ENCODE measurements around the gene CHFR.
"Not testable (repeated sequence)": the region's sequence is repeated elsewhere in the genome, so short reads cannot be mapped to it uniquely, and the experiment has no call there.

Gene CHFR

GRCh38 chr12:132801741-132802140 lies 85.7 kb downstream of the CHFR start:
- peaks cover 65% of the 10 kb centered on the region for H3K36me3 ChIP-seq (ENCODE audit: control insufficient read depth, low read depth, low read length)
- no peak overlapping the region for H3K4me3 ChIP-seq (ENCODE audit: low read length)
- no peaks in the 10 kb centered on the region for H3K4me1 ChIP-seq (ENCODE audit: control insufficient read depth, low read depth, low read length)
- H3K27ac ChIP-seq (ENCODE audit: low read length), result no peak overlapping the region
- no peaks in the 10 kb centered on the region for H3K9me3 ChIP-seq (ENCODE audit: control insufficient read depth, low read depth, low read length)
- no peaks in the 10 kb centered on the region for H3K27me3 ChIP-seq (ENCODE audit: control insufficient read depth, insufficient read depth, low read length)
- no peak overlapping the region for H3K9ac ChIP-seq (ENCODE audit: low read length)

GRCh38 chr12:132798836-132799235 lies 88.6 kb downstream of the CHFR start:
- no peaks in the 10 kb centered on the region for H3K9me3 ChIP-seq (ENCODE audit: control insufficient read depth, low read depth, low read length)
- peaks cover 72% of the 10 kb centered on the region for H3K36me3 ChIP-seq (ENCODE audit: control insufficient read depth, low read depth, low read length)

GRCh38 chr12:132797820-132798570 lies 89.4 kb downstream of the CHFR start:
- Histone ChIP-seq H3K36me3 (ENCODE audit: control insufficient read depth, low read depth, low read length) (peaks cover 71% of the 10 kb centered on the region), H3K9ac (ENCODE audit: low read length) (no peak overlapping the region), H3K27me3 (ENCODE audit: control insufficient read depth, insufficient read depth, low read length) (no peaks in the 10 kb centered on the region), H3K4me1 (ENCODE audit: control insufficient read depth, low read depth, low read length) (no peaks in the 10 kb centered on the region), H3K4me3 (ENCODE audit: low read length) (no peak overlapping the region), H3K27ac (ENCODE audit: low read length) (no peak overlapping the region), H3K9me3 (ENCODE audit: control insufficient read depth, low read depth, low read length) (no peaks in the 10 kb centered on the region)

More at GRCh38 chr12:132798836-132799235, 88.6 kb downstream of the CHFR start:
- no peaks in the 10 kb centered on the region for H3K27me3 ChIP-seq (ENCODE audit: control insufficient read depth, insufficient read depth, low read length)
- no peaks in the 10 kb centered on the region for H3K4me1 ChIP-seq (ENCODE audit: control insufficient read depth, low read depth, low read length)
- no peak overlapping the region for H3K27ac ChIP-seq (ENCODE audit: low read length)
- no peak overlapping the region for H3K4me3 ChIP-seq (ENCODE audit: low read length)
- no peak overlapping the region for H3K9ac ChIP-seq (ENCODE audit: low read length)

- no peak overlapping the region for H3K4me3 ChIP-seq (ENCODE audit: low read length)
- no peak overlapping the region for H3K27ac ChIP-seq (ENCODE audit: low read length)
- H3K4me1 ChIP-seq (ENCODE audit: control insufficient read depth, low read depth, low read length), result no peaks in the 10 kb centered on the region
- H3K27me3 ChIP-seq (ENCODE audit: control insufficient read depth, insufficient read depth, low read length), result no peaks in the 10 kb centered on the region
- peaks cover 62% of the 10 kb centered on the region for H3K36me3 ChIP-seq (ENCODE audit: control insufficient read depth, low read depth, low read length)
- H3K9me3 ChIP-seq (ENCODE audit: control insufficient read depth, low read depth, low read length), result no peaks in the 10 kb centered on the region
- no peak overlapping the region for H3K9ac ChIP-seq (ENCODE audit: low read length)
Observed at GRCh38 chr12:132795847-132796246, 91.6 kb downstream of the CHFR start.

- H3K27me3 ChIP-seq (ENCODE audit: control insufficient read depth, insufficient read depth, low read length); H3K4me1 ChIP-seq (ENCODE audit: control insufficient read depth, low read depth, low read length); H3K4me3 ChIP-seq (ENCODE audit: low read length); H3K27ac ChIP-seq (ENCODE audit: low read length); H3K9ac ChIP-seq (ENCODE audit: low read length); H3K9me3 ChIP-seq (ENCODE audit: control insufficient read depth, low read depth, low read length): not testable (repeated sequence)
- H3K36me3 ChIP-seq (ENCODE audit: control insufficient read depth, low read depth, low read length), result peaks cover 43% of the 10 kb centered on the region
Observed at GRCh38 chr12:132791940-132792339, 95.5 kb downstream of the CHFR start.

GRCh38 chr12:132789099-132789471 lies 98.3 kb downstream of the CHFR start:
- no peak overlapping the region for H3K9ac ChIP-seq (ENCODE audit: low read length)
- no peaks in the 10 kb centered on the region for H3K9me3 ChIP-seq (ENCODE audit: control insufficient read depth, low read depth, low read length)
- no peak overlapping the region for H3K27ac ChIP-seq (ENCODE audit: low read length)
- H3K36me3 ChIP-seq (ENCODE audit: control insufficient read depth, low read depth, low read length), result peaks cover 35% of the 10 kb centered on the region
- no peaks in the 10 kb centered on the region for H3K4me1 ChIP-seq (ENCODE audit: control insufficient read depth, low read depth, low read length)
- H3K4me3 ChIP-seq (ENCODE audit: low read length), result no peak overlapping the region
- no peaks in the 10 kb centered on the region for H3K27me3 ChIP-seq (ENCODE audit: control insufficient read depth, insufficient read depth, low read length)

GRCh38 chr12:132788375-132789098 lies 98.9 kb downstream of the CHFR start:
- Histone ChIP-seq H3K36me3 (ENCODE audit: control insufficient read depth, low read depth, low read length) (peaks cover 35% of the 10 kb centered on the region), H3K4me3 (ENCODE audit: low read length) (no peak overlapping the region), H3K9me3 (ENCODE audit: control insufficient read depth, low read depth, low read length) (no peaks in the 10 kb centered on the region), H3K9ac (ENCODE audit: low read length) (no peak overlapping the region), H3K27ac (ENCODE audit: low read length) (no peak overlapping the region), H3K27me3 (ENCODE audit: control insufficient read depth, insufficient read depth, low read length) (no peaks in the 10 kb centered on the region), H3K4me1 (ENCODE audit: control insufficient read depth, low read depth, low read length) (no peaks in the 10 kb centered on the region)

- Histone ChIP-seq H3K4me1 (ENCODE audit: control insufficient read depth, low read depth, low read length) (no peaks in the 10 kb centered on the region), H3K27me3 (ENCODE audit: control insufficient read depth, insufficient read depth, low read length) (no peaks in the 10 kb centered on the region), H3K9me3 (ENCODE audit: control insufficient read depth, low read depth, low read length) (no peaks in the 10 kb centered on the region), H3K4me3 (ENCODE audit: low read length) (no peak overlapping the region), H3K27ac (ENCODE audit: low read length) (no peak overlapping the region), H3K36me3 (ENCODE audit: control insufficient read depth, low read depth, low read length) (peaks cover 39% of the 10 kb centered on the region), H3K9ac (ENCODE audit: low read length) (no peak overlapping the region)
Observed at GRCh38 chr12:132787877-132788276, 99.5 kb downstream of the CHFR start.

GRCh38 chr12:132786192-132786591 lies 101.2 kb downstream of the CHFR start:
- H3K27ac ChIP-seq (ENCODE audit: low read length), result no peak overlapping the region
- H3K36me3 ChIP-seq (ENCODE audit: control insufficient read depth, low read depth, low read length), result peaks cover 51% of the 10 kb centered on the region
- no peaks in the 10 kb centered on the region for H3K27me3 ChIP-seq (ENCODE audit: control insufficient read depth, insufficient read depth, low read length)
- no peak overlapping the region for H3K4me3 ChIP-seq (ENCODE audit: low read length)
- H3K9me3 ChIP-seq (ENCODE audit: control insufficient read depth, low read depth, low read length), result no peaks in the 10 kb centered on the region
- no peak overlapping the region for H3K9ac ChIP-seq (ENCODE audit: low read length)
- H3K4me1 ChIP-seq (ENCODE audit: control insufficient read depth, low read depth, low read length), result no peaks in the 10 kb centered on the region

- Histone ChIP-seq H3K27me3 (ENCODE audit: control insufficient read depth, insufficient read depth, low read length) (no peaks in the 10 kb centered on the region), H3K9me3 (ENCODE audit: control insufficient read depth, low read depth, low read length) (no peaks in the 10 kb centered on the region), H3K4me3 (ENCODE audit: low read length) (no peak overlapping the region), H3K9ac (ENCODE audit: low read length) (no peak overlapping the region), H3K36me3 (ENCODE audit: control insufficient read depth, low read depth, low read length) (peaks cover 60% of the 10 kb centered on the region), H3K27ac (ENCODE audit: low read length) (no peak overlapping the region), H3K4me1 (ENCODE audit: control insufficient read depth, low read depth, low read length) (no peaks in the 10 kb centered on the region)
Observed at GRCh38 chr12:132784580-132784979, 102.8 kb downstream of the CHFR start.

GRCh38 chr12:132783917-132784531 lies 103.4 kb downstream of the CHFR start:
- Histone ChIP-seq H3K9me3 (ENCODE audit: control insufficient read depth, low read depth, low read length) (no peaks in the 10 kb centered on the region), H3K27ac (ENCODE audit: low read length) (no peak overlapping the region), H3K4me1 (ENCODE audit: control insufficient read depth, low read depth, low read length) (no peaks in the 10 kb centered on the region), H3K9ac (ENCODE audit: low read length) (no peak overlapping the region), H3K36me3 (ENCODE audit: control insufficient read depth, low read depth, low read length) (peaks cover 57% of the 10 kb centered on the region), H3K27me3 (ENCODE audit: control insufficient read depth, insufficient read depth, low read length) (no peaks in the 10 kb centered on the region), H3K4me3 (ENCODE audit: low read length) (no peak overlapping the region)

All from iPS-18a (cell line).